Progenitor cell of endocrine pancreas (in vitro differentiated cells): Measurements from ENCODE around the gene PRR15L. TPM values are rescaled to one million over a fixed set of nuclear protein-coding genes. Genes with fewer than 3 reads are reported as not detected.

Source experiments
- DNase-seq: peaks from one replicate; pipeline ENCODE4 v3.0.0; 2021; ENCODE audit warnings: low spot score; ENCODE audit not compliant: unreplicated experiment
- H3K27ac Mint-ChIP-seq: 2 replicates; pipeline ENCODE4 v1.8.0; 2021; ENCODE audit warnings: mild to moderate bottlenecking, moderate library complexity, mixed read lengths
- H3K27me3 Mint-ChIP-seq: 2 replicates; pipeline ENCODE4 v1.8.0; 2021; ENCODE audit warnings: mixed read lengths
- H3K36me3 Mint-ChIP-seq: 2 replicates; pipeline ENCODE4 v1.8.0; 2022; ENCODE audit warnings: mixed read lengths; ENCODE audit not compliant: insufficient read depth
- H3K4me1 Mint-ChIP-seq: 2 replicates; pipeline ENCODE4 v1.8.0; 2021; ENCODE audit warnings: low read depth, mixed read lengths
- H3K4me3 Mint-ChIP-seq: 2 replicates; pipeline ENCODE4 v1.8.0; 2021; ENCODE audit warnings: low read depth, mild to moderate bottlenecking, moderate library complexity, mixed read lengths
- H3K9me3 Mint-ChIP-seq: 2 replicates; pipeline ENCODE4 v1.8.0; 2021; ENCODE audit warnings: low read depth, mixed read lengths
- total RNA-seq: library from RNA; stranded (reverse); gene quantifications from 2 replicates; pipeline ENCODE4 v1.2.1, GENCODE V29; 2021
- TF ChIP-seq, protein P1 (sequence below): fragments of 200-600 bp; sonication (generic); IDR thresholded peaks from one replicate; pipeline ENCODE4 v1.5.0; 2021; ENCODE audit warnings: antibody characterized with exemption, mild to moderate bottlenecking; ENCODE audit not compliant: unreplicated experiment

The PRR15L gene
- total RNA-seq, 1 donor from 2014 or later, result 36.1 TPM

GRCh38 chr17:47966079-47966519, 8.4 kb upstream of the PRR15L start:
- no peak overlapping the region for H3K4me3 Mint-ChIP-seq
- H3K36me3 Mint-ChIP-seq, result no peaks in the 10 kb centered on the region
- H3K27ac Mint-ChIP-seq, result peak overlapping the region; percentile 76
- TF ChIP-seq, protein P1, sequence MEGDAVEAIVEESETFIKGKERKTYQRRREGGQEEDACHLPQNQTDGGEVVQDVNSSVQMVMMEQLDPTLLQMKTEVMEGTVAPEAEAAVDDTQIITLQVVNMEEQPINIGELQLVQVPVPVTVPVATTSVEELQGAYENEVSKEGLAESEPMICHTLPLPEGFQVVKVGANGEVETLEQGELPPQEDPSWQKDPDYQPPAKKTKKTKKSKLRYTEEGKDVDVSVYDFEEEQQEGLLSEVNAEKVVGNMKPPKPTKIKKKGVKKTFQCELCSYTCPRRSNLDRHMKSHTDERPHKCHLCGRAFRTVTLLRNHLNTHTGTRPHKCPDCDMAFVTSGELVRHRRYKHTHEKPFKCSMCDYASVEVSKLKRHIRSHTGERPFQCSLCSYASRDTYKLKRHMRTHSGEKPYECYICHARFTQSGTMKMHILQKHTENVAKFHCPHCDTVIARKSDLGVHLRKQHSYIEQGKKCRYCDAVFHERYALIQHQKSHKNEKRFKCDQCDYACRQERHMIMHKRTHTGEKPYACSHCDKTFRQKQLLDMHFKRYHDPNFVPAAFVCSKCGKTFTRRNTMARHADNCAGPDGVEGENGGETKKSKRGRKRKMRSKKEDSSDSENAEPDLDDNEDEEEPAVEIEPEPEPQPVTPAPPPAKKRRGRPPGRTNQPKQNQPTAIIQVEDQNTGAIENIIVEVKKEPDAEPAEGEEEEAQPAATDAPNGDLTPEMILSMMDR, result no peak
- H3K27me3 Mint-ChIP-seq, result no peaks in the 10 kb centered on the region
- H3K9me3 Mint-ChIP-seq, result no peaks in the 10 kb centered on the region
- H3K4me1 Mint-ChIP-seq, result peaks cover 12% of the 10 kb centered on the region
- no peak for DNase-seq

- Mint-ChIP-seq H3K27me3 (no peaks in the 10 kb centered on the region), H3K9me3 (no peaks in the 10 kb centered on the region), H3K4me1 (peaks cover 12% of the 10 kb centered on the region), H3K27ac (no peak overlapping the region), H3K4me3 (no peak overlapping the region), H3K36me3 (no peaks in the 10 kb centered on the region)
- TF ChIP-seq, protein P1, result no peak
- DNase-seq, result no peak
Measured at GRCh38 chr17:47964856-47965255, 7.2 kb upstream of the PRR15L start.

DNA sequence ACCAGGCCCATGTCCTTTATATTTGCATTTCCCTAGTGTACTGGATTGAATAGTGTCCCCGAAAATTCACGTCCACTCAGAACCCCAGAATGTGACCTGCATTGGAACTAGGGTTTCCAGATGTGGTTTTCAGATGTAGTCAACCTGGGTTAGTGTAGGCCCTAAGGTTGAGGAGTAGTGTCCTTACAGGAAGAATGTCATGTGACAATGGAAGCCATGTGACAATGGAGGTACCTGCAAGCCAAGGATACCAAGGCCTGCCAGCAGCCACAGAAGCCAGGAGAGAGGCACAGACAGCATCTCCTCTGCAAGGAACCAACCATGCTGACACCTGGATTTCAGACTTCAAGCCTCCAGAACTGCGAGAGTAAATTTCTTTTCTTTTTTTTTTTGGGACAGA, 5.2 kb upstream of the PRR15L start:
- Mint-ChIP-seq H3K4me3 (no peak overlapping the region), H3K4me1 (peaks cover 27% of the 10 kb centered on the region), H3K36me3 (no peaks in the 10 kb centered on the region), H3K27me3 (no peaks in the 10 kb centered on the region), H3K27ac (no peak overlapping the region), H3K9me3 (no peaks in the 10 kb centered on the region)
- no peak for DNase-seq
- TF ChIP-seq, protein P1, result no peak

- no peaks in the 10 kb centered on the region for H3K27me3 Mint-ChIP-seq
- no peaks in the 10 kb centered on the region for H3K36me3 Mint-ChIP-seq
- H3K27ac Mint-ChIP-seq, result no peak overlapping the region
- H3K4me3 Mint-ChIP-seq, result no peak overlapping the region
- TF ChIP-seq, protein P1, result no peak
- H3K9me3 Mint-ChIP-seq, result no peaks in the 10 kb centered on the region
- peaks cover 38% of the 10 kb centered on the region for H3K4me1 Mint-ChIP-seq
- DNase-seq, result no peak
Measured at GRCh38 chr17:47961406-47961805, 3.7 kb upstream of the PRR15L start.

DNA sequence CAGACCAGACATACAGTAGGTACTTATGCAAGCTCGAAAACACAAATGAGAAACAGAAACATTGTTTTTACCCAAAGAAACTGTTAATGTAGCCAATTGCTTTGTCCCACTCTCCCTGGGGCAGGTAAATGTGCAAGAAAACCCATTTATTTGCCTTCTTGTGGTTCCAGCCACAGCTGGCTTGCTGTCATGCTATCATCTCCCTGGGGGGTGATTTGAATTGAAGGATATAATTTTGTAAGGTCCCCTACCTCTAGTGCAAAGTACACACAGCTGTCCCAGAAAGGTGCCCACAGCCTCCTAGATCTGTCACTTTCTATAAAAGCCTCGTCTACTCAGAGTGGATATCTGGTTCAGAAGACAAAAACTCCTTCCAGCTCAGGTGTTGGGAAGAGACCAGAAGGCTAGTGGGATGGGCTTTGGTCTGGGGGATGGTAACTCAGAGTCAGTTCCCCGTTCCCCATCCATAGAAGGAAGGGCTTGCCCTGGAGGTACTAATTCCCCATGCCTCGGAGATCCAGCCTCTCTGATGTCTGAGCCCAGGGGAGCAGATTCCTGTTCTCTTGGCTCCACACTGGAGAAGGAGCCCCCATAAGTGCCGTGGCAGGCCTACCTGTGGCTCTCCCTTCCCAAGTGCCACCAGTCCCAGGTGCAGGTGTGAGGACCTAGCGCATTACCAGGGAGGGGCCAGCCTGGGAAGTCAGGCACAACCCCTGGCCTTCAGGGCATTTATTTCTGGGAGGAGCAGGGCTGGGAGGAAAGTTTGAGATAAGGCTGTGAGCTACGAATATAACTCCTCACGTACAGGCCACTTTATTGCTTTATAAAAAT, 2.4 kb upstream of the PRR15L start:
- no peak for DNase-seq
- Mint-ChIP-seq H3K4me3 (no peak overlapping the region), H3K9me3 (no peaks in the 10 kb centered on the region), H3K27ac (peak overlapping the region; percentile 87), H3K4me1 (peaks cover 47% of the 10 kb centered on the region), H3K36me3 (no peaks in the 10 kb centered on the region), H3K27me3 (no peaks in the 10 kb centered on the region)
- TF ChIP-seq, protein P1, result no peak
